HG02763 (cell line): ENCODE data around the gene ITGB6.

Experiments
- ATAC-seq: cut with Tn5 transposase; IDR thresholded peaks from one replicate; pipeline ENCODE4 v1.9.1; 2021; ENCODE audit warnings: mild to moderate bottlenecking, moderate library complexity; ENCODE audit not compliant: unreplicated experiment

Gene ITGB6

DNA sequence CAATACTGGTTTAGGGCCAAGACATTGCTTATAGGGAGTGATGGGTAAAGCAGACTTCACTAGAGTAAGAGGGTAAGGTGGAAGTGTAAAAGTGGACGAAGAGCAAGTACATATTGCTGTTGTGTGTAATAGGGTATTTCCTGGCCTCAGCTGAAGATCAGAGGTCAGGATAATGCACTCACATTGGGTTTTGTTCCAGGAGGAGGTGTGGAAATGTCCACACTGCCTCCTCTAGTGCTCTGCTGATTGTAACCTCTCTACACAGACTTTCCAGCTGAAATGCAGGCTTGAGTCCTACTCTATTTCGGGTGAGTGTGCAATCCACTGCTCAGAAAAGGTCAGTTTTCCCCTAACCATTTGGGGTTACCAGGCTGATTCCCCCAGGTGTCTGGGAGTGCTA is 96.0 kb downstream of the ITGB6 start:
- no peak for ATAC-seq

DNA sequence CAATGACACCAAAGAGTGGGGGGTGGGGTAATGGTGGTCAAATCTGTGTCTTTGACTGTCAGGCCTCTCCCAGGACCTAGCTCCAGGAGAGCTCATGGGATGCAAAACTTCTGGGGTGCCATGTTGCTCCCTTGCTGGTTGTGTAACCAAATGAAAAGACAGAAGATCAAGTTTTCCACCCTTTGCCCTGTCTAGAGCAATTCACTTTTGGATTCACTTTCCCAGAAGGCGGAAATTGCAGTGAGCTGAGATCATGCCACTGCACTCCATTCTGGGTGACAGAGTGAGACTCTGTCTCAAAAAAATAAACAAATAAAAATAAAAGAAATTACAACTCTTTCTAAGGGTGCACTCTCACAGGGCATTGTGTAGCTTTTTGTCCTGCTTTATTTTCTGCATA is 102.7 kb downstream of the ITGB6 start:
- ATAC-seq, result no peak

DNA sequence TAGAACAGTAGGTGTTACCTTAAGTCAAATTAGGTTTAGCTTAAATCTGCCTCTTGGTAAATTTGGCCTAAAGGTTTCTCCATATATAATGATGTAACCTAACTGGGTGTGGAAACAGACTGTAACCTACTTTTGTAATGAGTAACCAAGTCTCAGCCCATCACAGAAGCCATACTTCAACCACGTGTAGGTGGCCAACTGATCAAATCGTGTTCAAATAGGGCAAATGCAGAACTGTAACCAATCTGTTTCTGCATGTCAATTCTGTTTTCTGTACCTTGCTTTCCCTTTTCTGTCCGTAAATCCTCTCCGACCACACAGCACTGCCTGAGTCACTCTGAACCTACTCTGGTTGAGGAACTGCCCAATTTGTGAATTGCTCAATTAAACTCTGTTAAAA is 103.7 kb downstream of the ITGB6 start:
- no peak for ATAC-seq

DNA sequence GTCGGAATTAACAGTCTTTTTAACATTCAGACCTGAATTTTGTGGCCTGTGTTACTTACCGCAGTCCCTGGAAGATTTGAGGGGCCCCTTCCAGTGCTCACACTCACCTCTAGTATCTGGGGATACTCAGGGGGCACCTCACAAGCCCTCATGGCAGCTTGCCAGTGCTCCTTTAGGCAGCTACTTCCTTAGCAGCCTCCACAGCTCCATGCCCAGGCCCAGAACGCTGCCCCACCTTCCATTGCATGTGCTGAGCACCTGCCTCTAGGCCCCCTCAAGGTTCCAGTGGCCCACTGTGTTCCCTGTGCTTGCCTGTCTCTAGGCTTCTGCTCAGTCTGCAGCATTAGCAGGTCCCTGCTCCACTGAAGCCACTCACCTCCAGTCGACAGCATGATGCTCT is 107.6 kb downstream of the ITGB6 start:
- ATAC-seq, result no peak

DNA sequence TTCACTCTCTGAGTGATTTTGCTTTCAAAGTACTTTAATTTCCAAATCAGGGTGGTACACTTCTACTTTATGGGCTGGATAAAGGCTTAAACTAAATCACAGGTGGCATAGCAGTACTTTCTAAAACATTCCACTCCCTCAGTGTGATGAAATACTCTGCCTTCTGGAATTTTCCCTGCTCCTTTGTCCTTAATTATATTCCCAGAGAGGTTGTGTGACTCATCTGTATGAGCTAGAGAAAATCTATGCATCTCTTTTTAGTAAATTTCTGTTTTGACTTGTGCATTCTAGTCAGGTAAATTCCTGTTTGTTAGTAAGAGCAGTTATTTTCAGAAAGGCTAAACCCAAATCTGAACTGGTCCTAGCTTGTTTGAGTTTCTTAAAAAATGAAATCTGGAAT is 108.7 kb downstream of the ITGB6 start:
- ATAC-seq, result no peak

DNA sequence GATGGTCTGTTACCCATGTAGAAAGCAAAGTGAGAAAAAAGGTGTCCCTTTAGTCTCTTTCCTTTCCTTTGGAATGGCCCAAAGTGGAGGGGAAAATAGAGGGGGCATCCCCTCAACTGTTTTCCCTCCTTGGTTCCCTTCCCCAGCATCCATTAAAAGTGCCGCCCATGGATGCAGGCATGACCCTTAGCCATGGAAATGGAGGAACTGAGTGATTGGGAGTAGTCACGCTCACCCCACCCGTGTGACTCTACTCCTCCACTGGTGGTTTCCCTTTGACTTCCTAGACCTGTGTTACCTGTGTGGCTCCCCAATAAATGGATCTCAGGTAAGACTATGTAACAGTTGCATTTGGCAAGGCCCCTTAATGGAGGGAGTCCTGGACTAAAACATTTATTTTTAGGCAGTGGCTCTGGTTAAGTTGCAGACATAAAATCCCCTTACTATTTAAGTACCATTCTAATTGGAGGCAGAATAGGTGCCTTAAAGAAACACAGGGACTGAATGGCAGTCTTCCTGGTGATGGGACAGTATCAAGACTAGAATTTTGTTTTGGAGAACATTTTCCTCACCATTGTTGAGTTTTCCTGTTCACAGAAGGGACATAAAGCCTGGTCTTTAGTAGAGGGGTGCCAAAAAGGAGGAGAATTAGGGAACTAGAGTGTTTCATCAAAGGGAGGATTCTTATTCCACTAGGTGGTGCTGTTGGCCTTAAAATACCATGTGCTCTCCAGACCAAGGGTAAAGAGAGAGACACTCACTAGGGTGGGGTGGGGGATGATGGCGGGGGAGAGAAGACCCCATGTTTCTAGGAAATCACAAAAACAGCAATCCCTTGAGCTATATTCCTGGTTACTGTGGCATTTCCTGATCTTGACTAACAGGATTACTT is 112.0 kb downstream of the ITGB6 start:
- ATAC-seq, result no peak

DNA sequence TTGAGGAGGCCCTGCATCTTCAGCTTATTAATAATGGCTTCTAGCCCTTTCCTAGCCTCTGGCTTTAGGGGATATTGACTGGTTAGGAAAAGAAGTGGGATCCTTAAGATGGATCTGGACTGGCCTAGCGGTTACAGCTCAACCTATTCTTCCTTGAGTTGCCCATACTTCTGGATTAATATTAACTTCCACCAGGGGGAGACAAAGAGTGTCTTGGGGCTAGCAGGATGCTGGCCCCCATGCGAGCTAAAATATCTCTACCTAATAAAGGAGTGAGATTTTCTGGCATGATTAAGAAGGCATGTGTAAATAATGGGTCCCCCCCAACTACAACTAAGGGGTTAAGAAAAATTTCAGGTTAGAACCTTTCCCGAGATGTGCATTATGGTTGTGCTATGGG is 114.4 kb downstream of the ITGB6 start:
- no peak for ATAC-seq

DNA sequence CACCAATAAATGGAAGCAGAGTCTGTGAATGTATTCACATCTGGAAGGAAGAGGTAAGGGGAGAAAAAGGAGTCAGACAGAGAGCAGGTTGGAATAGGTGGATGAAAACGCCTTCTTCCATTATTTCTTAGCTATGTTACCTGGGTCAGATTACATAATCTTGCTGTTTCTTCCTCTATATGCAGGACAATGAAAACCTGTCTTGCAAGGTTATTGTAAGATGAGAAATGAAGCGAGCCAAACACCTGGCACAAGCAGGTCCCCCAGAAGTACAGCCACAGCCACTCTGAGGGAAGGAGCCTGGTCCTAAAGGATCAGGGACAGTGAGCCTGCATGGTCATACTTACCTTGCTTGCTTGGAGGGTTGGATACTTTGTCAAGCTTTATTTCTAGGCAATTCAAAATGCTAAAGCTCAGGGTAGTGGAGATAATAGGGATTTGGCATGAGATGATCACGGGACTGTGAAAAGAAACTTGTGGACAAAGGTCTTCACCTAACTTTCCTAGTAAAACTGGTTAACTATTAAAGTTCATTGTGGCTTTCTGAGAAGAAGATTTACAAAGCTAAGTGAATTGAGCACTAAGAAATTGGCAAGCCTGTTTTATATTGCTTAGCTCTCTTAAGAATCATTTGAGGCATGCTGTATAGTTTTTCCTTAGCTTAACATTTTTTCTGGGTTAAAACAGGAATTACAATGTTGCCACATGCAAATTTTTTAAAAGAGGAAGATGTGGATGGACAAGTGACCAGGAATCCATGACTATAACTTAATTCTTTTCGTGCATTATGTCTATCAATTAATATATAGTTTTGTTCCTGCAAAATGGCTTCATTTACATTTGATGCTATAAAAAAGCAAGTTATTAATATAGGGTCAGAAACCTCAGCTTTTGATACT is 121.9 kb downstream of the ITGB6 start:
- ATAC-seq, result no peak

DNA sequence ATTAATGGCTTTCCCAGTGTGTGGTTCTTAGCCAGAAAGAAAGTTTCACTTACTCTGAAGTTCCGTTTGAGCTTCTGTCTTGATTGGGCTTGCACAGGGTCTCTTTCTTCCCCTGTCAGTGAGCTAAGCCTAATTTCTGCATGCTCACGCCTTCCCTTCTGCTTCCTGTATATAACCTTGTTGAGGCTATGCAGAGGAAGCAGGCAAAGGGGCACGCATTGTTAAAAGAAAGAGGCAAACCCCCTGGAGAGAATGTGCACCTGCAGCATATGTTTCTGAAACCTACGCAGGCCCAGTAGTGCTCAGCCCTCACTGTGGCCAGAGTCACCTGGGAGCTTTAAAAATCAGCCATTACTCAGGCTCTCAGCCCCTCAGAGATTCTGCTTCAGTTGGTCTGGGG is 123.2 kb downstream of the ITGB6 start:
- ATAC-seq, result no peak

DNA sequence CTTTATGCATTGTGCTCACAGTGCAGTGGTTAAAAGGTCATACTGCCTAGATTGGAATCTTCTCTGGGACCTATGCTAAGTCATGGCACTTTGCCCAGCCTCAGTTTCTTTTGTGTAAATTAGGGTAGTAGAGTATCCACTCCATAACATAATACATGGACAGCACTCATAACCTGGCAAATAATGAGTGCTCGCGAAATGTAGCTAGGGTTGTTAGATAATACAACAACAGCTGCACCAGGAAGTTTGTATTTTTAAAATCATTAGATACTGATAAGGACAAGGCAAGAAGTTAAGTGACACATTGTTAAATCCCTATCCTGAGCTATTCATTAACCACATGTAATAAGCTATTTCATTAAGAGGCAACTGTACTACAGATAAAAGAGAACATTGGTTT is 123.8 kb downstream of the ITGB6 start:
- ATAC-seq, result no peak

DNA sequence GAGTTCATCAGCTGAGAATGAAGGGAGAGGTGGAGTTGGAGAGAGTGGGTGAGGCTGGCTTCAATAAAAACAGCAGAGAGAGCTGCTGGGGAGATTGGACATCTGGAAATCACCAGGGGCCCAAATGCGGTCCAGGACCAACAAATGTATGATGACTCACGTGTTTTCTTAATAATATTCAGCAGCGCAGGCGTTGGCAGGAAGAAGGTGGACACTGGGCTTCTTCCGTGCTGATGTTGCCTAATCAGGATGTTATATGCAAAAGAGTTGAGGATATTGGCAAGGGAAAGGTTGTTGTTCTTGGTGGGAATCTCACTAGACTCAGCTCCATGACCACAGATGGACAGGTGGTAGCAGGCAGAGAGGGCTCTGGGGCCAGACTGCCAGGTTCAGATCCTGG is 124.9 kb downstream of the ITGB6 start:
- no peak for ATAC-seq

DNA sequence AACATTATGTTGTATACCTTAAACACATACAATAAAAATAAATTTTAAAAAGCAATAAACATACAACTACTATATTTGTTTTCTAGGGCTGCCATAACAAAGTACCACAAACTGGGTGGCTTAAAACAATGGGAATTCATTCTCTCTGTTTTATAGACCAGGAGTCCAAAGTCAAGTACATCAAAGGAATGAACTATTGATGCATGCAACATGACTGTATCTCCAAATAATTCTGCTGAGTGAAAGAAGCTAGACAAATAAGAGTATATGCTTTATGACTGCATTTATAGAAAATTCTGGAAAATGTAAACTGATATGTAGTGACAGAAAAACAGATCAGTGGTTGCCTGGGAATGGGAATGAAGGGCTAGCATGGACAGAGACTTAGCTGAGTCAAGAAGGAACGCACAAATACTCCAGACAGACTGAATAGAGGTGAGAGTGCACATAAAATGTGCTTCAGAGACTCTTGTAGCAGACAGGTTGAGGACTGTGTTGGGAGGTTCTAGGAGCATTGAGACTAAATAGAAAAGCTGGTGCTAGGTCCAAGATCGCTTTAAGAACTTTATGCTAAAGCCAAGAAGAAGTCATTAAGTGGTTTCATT is 126.7 kb downstream of the ITGB6 start:
- no peak for ATAC-seq

DNA sequence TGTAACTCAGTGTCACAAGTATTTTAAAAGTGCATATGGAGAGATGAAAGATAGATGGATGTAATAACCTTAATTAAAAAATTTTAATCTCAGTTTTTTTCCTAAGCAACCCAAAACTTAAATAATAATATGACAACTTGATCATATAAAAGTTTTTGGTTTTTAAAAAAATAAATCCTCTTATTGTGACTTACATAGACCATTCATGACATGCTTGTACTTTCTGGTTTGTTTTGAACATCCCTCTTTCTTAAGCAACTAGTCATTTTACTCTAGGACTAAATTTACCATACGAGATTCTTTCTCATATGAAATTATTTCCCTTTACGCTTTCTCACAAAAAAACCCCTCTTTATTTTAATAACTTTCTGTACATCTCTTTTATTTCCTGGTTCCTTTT is 131.2 kb downstream of the ITGB6 start:
- no peak for ATAC-seq

DNA sequence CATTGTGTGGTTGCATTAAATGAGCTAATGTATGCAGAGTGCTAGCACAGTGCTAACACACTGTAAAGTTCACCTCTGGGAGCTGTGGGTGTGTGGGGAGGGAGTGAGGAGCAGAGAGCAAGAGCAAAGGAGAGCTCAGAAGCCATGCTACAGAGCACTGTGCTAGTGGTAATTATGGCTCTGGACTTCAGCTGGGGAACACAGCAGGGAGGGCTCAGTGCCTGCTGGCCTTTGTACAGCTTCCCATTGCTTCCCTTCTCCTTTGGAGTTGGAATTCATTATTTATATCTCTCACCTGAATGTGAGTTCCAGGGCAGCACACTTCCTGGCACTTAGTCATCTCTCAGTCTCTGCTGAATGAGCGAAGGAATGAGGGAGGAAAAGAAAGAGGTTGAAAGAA is 135.2 kb downstream of the ITGB6 start:
- no peak for ATAC-seq

DNA sequence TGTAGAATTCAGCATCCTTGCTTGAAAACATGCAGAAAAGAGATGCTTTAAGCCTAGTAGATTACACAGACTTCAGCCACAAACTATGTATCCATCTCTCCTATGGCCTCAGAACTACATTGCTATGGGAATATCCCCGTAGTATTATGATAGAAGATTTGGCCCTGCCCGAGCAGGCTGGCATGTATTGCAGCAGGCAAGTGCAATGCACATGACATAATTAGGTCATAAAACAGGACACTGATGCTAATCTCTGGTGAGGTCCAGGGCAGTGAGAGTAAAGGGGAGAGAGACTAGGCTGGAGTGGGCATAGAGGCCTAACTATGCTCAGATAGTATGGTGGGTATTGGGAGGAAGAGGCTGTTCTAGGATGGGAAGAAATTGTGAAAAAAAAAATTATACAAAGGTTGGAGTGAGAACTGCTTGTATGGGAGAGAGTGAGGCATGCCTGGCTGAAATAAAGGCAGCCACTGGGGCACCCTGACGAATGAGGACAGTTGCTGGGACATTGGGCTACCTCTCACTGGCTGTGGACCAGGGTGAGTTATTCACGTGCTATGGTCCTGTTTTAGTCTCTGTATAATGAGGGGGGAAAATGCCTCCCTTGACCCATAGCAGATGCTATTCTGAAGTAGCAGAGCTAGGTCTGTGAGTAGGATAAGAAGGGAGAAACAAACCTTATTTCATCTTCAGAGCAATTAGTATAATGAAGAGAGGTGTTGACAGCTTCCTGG is 136.0 kb downstream of the ITGB6 start:
- no peak for ATAC-seq

DNA sequence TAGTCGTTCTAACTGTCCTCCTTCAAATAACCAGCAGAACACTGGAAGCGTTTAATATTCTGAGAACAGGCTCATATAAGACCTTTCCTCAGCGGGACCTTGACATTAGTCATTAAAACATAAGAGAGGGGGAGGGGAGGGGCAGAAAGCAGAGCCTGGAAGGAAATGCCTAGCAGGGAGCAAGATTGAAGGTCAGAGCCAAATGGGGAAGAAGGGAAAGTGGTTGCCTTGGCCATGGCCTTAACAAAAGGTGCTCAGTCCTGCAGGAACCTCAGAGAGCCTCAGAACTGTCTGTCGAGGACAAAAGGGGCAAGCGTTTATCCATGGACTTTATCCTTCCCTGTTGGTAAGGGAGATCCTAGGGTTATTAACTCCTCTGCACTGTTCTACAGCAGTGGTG is 136.8 kb downstream of the ITGB6 start:
- no peak for ATAC-seq

DNA sequence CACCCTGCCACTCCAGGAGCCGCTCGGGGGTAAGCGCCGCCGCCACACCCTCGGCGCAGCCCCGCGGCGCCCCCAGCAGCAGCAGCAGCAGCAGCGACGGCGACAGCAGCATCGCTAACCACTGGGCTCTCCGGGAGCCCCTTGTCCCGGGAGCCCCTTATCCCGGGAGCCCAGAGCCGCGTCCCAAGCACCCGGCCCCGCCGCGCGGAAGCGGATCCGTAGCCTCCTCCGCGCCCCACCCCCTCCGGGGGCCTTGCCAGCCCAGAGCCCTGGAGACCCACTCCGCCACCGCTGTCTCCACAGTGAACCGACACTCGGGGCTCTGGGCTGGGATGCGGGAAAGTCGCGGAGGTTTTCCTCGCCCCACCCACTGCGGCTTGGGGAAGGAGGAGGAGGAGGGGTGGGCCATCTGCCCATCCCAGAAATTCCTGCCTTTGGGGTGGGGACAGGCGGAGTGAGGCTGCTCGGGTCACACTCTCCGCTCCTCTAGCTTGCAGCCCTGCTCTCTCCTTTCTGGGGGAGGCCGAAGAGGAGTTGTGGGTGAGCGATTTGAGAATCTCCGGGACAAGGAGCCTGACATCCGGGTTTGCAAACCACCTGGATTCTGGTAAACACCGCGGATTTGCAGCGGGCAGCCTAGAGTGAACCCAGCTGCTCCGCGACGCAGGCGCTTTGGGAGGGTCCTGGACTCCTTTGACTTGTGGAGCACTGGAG is 137.6 kb downstream of the ITGB6 start, which contains the start of gene PLA2R1:
Gene PLA2R1, minus strand, starts transcription at position 324 of the 714 bp plus-strand sequence. Its CDS starts 212 bp downstream, at position 112.
- ATAC-seq, result no peak

DNA sequence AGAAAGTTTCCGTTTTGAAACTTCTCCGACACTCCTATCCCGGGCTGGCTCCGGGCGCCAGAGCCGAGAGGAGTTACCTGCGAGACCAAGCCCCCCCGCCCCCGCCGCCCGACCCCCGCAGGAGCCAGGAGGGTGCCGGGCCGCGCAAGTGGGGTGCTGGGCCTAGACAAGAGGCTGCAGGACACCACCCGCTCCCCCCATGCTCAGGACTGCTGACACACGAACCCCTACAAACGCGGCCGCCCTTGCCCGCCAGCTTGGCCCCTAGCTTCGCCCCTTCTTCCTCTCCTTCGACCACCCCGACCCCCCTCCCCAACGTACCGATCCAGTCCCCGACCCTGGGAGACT is 138.2 kb downstream of the ITGB6 start:
- no peak for ATAC-seq

DNA sequence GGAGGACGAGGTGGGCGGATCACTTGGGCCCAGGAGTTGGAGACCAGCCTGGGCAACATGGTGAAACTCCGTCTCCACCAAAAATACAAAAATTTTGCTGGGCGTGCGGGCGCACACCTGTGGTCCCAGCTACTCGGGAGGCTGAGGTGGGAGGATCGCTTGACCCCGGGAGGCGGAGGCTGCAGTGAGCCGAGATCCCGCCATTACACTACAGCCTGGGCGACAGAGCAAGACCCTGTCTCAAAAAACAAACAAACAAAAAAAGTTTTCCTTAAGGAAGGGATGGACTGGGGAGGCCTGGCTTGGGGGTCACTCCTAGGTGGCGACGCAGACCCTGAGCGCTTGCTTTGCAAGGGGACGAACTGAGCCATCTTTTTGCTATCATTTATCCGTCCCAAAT is 138.5 kb downstream of the ITGB6 start:
- ATAC-seq, result no peak

DNA sequence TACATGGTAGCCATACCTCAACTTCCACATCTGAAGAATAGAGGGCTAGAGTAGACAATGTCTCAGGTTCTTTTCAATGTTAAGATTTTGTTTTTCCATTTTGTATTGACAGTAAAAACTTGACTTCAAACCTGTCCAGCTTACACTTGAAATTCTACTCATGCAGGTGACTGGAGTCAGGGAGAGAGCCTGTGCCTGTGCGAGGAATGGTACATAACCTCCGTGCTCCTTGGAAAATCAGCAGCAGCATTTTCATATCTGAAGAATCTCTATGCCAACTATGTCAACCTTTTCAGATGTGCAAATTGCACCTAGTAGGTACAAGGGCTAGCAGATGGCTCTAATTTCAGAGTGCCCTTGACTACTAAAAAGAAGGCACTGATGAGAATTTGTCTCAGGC is 139.8 kb downstream of the ITGB6 start:
- no peak for ATAC-seq
